ENCODE results near the gene STUM.

Gene STUM

DNA sequence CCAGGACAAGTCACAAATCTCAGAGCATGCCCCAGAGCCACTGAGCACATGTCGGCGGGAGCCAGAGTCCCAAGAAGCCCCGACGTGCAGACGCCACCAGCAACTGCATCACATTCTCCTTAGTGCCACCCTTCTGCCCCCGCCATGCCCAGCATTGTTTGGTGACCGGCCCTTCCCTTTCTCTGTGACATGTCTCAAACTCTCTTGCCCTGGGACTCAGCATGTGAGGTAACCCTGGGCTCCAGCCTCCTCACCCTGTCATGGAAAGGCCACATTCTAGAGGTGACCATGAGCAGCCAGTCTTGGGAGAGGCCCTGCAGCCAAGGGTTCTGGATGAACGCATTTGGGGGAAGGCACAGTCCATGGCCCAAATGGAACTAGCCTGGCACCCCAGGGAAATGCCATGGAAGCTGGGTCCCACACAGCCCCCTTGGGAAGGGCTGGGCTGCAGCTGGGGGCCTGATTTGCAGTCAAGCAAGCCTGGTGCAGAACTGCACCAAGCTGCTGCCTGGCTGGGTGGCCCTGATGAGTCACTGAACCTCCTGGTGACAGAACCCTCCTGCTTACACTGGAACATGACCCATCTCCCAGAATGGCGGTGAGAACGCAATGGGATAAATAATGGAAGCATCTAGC, 96.1 kb downstream of the STUM start:
- Histone ChIP-seq H3K27me3 (ENCODE audit: control insufficient read depth in 3 of 3, insufficient read depth in 3 of 3, low read depth in 1 of 3, low read length in 3 of 3) (peaks cover 0 to 3% (median 0%) of the 10 kb centered on the region in 3 experiments), H3K79me1 (ENCODE audit: low read depth, low read length) (no peaks in the 10 kb centered on the region), H4K91ac (ENCODE audit: low read depth, low read length, poor library complexity) (peak overlapping the region; percentile 31), H3K14ac (ENCODE audit: low read length) (peak overlapping the region; percentile 49), H3K9ac (ENCODE audit: low read depth, low read length, poor library complexity) (no peak overlapping the region), H2BK120ac (ENCODE audit: low read depth, low read length) (peak overlapping the region; percentile 55), H3K4me1 (ENCODE audit: control insufficient read depth in 2 of 2, insufficient read depth in 1 of 2, low read depth in 1 of 2, low read length in 2 of 2) (peaks cover 12 to 27% of the 10 kb centered on the region in 2 donors), H3K27ac (replicated peaks; ENCODE audit: low read length) (no peak overlapping the region), H3K18ac (ENCODE audit: low read length) (peak overlapping the region; percentile 78), H3K4me3 (ENCODE audit: low read length in 2 of 2) (peak overlapping the region in 1 of 2 donors; percentile 12), H2AFZ (ENCODE audit: low read length) (no peak overlapping the region), H3K23ac (ENCODE audit: low read depth, low read length, poor library complexity) (peak overlapping the region; percentile 39), H3K4me2 (ENCODE audit: insufficient read depth, low read length, poor library complexity, severe bottlenecking) (no peak overlapping the region), H2BK5ac (ENCODE audit: low read length) (peak overlapping the region; percentile 39), H3K4ac (ENCODE audit: low read length) (no peak overlapping the region), H2AK5ac (ENCODE audit: low read depth, low read length) (peak overlapping the region; percentile 48), H2BK15ac (ENCODE audit: low read length) (peak overlapping the region; percentile 91), H4K8ac (ENCODE audit: low read depth, low read length) (no peak overlapping the region), H2BK12ac (ENCODE audit: low read length) (no peak overlapping the region), H3K36me3 (replicated peaks in 1 of 2; ENCODE audit: control insufficient read depth in 2 of 2, insufficient read depth in 2 of 2, low read length in 2 of 2) (peaks cover 12 to 26% of the 10 kb centered on the region in 2 donors), H3K9me3 (replicated peaks in 1 of 2; ENCODE audit: control insufficient read depth in 2 of 2, insufficient read depth in 1 of 2, low read depth in 1 of 2, low read length in 2 of 2) (peaks cover 0 to 4% of the 10 kb centered on the region in 2 donors)
- no CpG with 5 or more reads among the region's 10 CpGs for WGBS, 2 donors (ENCODE audit: extremely low coverage in 2 of 2, insufficient read length in 2 of 2, insufficient replicate concordance in 1 of 2)
- DNase-seq (ENCODE audit: low spot score): no peak

DNA sequence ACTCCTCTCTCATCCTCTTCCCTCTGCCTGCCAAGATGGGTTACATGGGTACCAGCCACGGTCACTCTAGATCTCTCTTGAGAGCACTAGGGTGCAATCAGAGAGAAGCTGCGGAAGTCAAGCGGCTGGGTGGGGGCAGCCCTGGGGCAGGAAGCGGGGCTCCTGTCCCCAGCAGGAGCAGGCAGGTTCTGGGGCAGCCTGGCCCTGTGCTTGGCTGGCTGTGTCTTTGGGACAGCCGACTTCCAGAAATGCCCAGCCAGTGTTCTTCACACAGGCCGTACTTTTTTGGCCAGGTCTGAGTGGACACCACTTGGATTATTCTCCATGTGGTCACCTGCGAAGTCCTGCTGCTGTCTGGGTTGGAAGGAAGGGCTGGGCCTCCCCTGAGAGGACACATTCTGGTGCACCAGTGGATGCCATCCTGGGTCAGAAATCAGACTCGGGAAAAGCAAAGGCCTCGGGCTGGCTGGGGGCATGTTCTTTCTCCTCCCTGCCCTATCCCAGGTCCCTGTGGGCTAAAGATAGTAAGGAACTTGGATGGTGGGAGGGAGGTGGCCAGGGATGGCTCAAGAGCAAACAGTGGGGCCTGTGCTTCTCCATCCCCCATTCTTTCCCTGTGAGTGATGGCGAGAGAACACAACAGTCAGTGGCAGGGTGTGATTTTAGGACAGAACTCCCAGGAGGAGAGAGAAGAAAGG, 96.9 kb downstream of the STUM start:
- H3K23ac ChIP-seq (ENCODE audit: low read depth, low read length, poor library complexity): no peak overlapping the region
- no peaks in the 10 kb centered on the region for H3K79me1 ChIP-seq (ENCODE audit: low read depth, low read length)
- no peak overlapping the region for H2BK12ac ChIP-seq (ENCODE audit: low read length)
- peaks cover 15 to 28% of the 10 kb centered on the region in 2 donors for H3K4me1 ChIP-seq (ENCODE audit: control insufficient read depth in 2 of 2, insufficient read depth in 1 of 2, low read depth in 1 of 2, low read length in 2 of 2)
- H2BK120ac ChIP-seq (ENCODE audit: low read depth, low read length): peak overlapping the region; percentile 55
- H3K4me2 ChIP-seq (ENCODE audit: insufficient read depth, low read length, poor library complexity, severe bottlenecking): no peak overlapping the region
- H4K8ac ChIP-seq (ENCODE audit: low read depth, low read length): no peak overlapping the region
- no peak overlapping the region for H3K9ac ChIP-seq (ENCODE audit: low read depth, low read length, poor library complexity)
- H3K18ac ChIP-seq (ENCODE audit: low read length): peak overlapping the region; percentile 78
- peaks cover 12 to 23% of the 10 kb centered on the region in 2 donors for H3K36me3 ChIP-seq (replicated peaks in 1 of 2; ENCODE audit: control insufficient read depth in 2 of 2, insufficient read depth in 2 of 2, low read length in 2 of 2)
- no peak overlapping the region for H3K4ac ChIP-seq (ENCODE audit: low read length)
- H2AK5ac ChIP-seq (ENCODE audit: low read depth, low read length): peak overlapping the region; percentile 48
- no peak overlapping the region for H2BK5ac ChIP-seq (ENCODE audit: low read length)
- DNase-seq (ENCODE audit: low spot score): no peak
- peak overlapping the region; percentile 57 for H2BK15ac ChIP-seq (ENCODE audit: low read length)
- peaks cover 0 to 4% of the 10 kb centered on the region in 2 donors for H3K9me3 ChIP-seq (replicated peaks in 1 of 2; ENCODE audit: control insufficient read depth in 2 of 2, insufficient read depth in 1 of 2, low read depth in 1 of 2, low read length in 2 of 2)
- no CpG with 5 or more reads among the region's 10 CpGs for WGBS, 2 donors (ENCODE audit: extremely low coverage in 2 of 2, insufficient read length in 2 of 2, insufficient replicate concordance in 1 of 2)
- no peak overlapping the region for H3K27ac ChIP-seq (replicated peaks; ENCODE audit: low read length)
- no peak overlapping the region for H3K4me3 ChIP-seq (ENCODE audit: low read length in 2 of 2)
- H4K91ac ChIP-seq (ENCODE audit: low read depth, low read length, poor library complexity): no peak overlapping the region
- no peak overlapping the region for H3K14ac ChIP-seq (ENCODE audit: low read length)
- H2AFZ ChIP-seq (ENCODE audit: low read length): no peak overlapping the region
- peaks cover 0 to 3% (median 0%) of the 10 kb centered on the region in 3 experiments for H3K27me3 ChIP-seq (ENCODE audit: control insufficient read depth in 3 of 3, insufficient read depth in 3 of 3, low read depth in 1 of 3, low read length in 3 of 3)

DNA sequence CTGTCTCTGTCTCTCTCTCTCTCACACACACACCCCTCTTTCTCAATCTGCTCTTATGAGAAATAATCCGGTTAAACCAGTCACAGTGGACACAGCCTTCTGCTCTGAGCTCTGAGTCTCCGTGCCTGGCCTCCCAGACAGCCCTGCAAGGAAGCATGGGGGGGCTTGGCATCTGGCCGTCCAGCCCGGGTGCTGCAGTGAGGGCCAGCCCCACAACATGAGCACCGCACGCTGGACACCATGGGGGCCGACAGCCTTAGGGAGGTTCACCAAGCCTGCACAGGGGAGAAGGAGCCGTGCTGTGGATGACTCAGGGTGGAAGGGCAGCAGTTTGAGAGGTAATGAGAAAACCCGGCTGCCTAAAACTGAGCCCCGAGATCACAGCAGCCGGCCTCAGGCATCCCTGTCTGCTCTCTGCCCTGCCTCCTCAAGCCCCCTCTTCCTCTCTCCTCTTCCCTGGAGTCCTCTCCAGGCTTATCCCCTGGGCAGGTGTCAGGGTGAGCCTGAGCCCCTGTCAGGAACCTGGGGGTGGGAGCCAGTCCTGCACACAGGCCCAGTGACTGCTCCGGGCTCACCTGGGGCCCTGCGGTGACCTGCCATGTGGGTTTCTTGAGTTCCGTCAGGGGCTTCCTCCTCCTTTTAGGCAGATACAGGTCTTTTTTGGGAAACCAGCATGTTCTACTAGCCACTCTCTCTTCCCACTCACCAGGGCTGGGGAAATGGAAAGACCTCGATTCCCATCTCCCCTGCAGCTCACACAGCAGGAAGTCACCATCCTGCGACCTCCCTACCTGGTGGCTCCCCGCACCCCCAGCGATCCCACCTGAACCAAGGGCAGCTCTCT, 97.7 kb downstream of the STUM start:
- Histone ChIP-seq H3K79me1 (ENCODE audit: low read depth, low read length) (no peaks in the 10 kb centered on the region), H2AK5ac (ENCODE audit: low read depth, low read length) (peak overlapping the region; percentile 24), H3K27me3 (ENCODE audit: control insufficient read depth in 3 of 3, insufficient read depth in 3 of 3, low read depth in 1 of 3, low read length in 3 of 3) (peaks cover 0 to 3% (median 0%) of the 10 kb centered on the region in 3 experiments), H3K4me2 (ENCODE audit: insufficient read depth, low read length, poor library complexity, severe bottlenecking) (no peak overlapping the region), H3K9me3 (replicated peaks in 1 of 2; ENCODE audit: control insufficient read depth in 2 of 2, insufficient read depth in 1 of 2, low read depth in 1 of 2, low read length in 2 of 2) (peaks cover 0 to 4% of the 10 kb centered on the region in 2 donors), H2AFZ (ENCODE audit: low read length) (no peak overlapping the region), H3K4me3 (ENCODE audit: low read length in 2 of 2) (no peak overlapping the region), H2BK5ac (ENCODE audit: low read length) (no peak overlapping the region), H3K36me3 (replicated peaks in 1 of 2; ENCODE audit: control insufficient read depth in 2 of 2, insufficient read depth in 2 of 2, low read length in 2 of 2) (peaks cover 12 to 23% of the 10 kb centered on the region in 2 donors), H4K8ac (ENCODE audit: low read depth, low read length) (peak overlapping the region; percentile 66), H2BK12ac (ENCODE audit: low read length) (no peak overlapping the region), H2BK120ac (ENCODE audit: low read depth, low read length) (no peak overlapping the region), H3K4ac (ENCODE audit: low read length) (no peak overlapping the region), H3K4me1 (ENCODE audit: control insufficient read depth in 2 of 2, insufficient read depth in 1 of 2, low read depth in 1 of 2, low read length in 2 of 2) (peaks cover 12 to 27% of the 10 kb centered on the region in 2 donors), H3K14ac (ENCODE audit: low read length) (no peak overlapping the region), H2BK15ac (ENCODE audit: low read length) (no peak overlapping the region), H3K27ac (replicated peaks; ENCODE audit: low read length) (no peak overlapping the region), H3K23ac (ENCODE audit: low read depth, low read length, poor library complexity) (peak overlapping the region; percentile 61), H4K91ac (ENCODE audit: low read depth, low read length, poor library complexity) (no peak overlapping the region), H3K18ac (ENCODE audit: low read length) (peak overlapping the region; percentile 39), H3K9ac (ENCODE audit: low read depth, low read length, poor library complexity) (peak overlapping the region; percentile 18)
- WGBS, 2 donors (ENCODE audit: extremely low coverage in 2 of 2, insufficient read length in 2 of 2, insufficient replicate concordance in 1 of 2): no CpG with 5 or more reads among the region's 18 CpGs
- no peak for DNase-seq (ENCODE audit: low spot score)

Data from neuronal stem cell (in vitro differentiated cells).